Activated CD4-positive, alpha-beta memory T cell treated with anti-CD3 and anti-CD28 coated beads for 36 hours (primary cell): Measurements from ENCODE around the gene RPL37. TPM values are rescaled to one million over a fixed set of nuclear protein-coding genes. Genes with fewer than 3 reads are reported as not detected.
"Not testable (repeated sequence)": the region's sequence is repeated elsewhere in the genome, so short reads cannot be mapped to it uniquely, and the experiment has no call there.

Source experiments
- CTCF ChIA-PET: fragments of 350-600 bp; sonication (Branson Sonifier 250); formaldehyde crosslinking; loops from one replicate; lab custom pipeline; 2021; ENCODE audit warnings: antibody characterized with exemption, inconsistent platforms; lab: Charles Lee
- POLR2A ChIA-PET: fragments of 350-600 bp; sonication (Branson Sonifier 250); formaldehyde crosslinking; loops from one replicate; lab custom pipeline; 2021; ENCODE audit warnings: antibody characterized with exemption; lab: Charles Lee
- DNase-seq: peaks from one replicate; pipeline ENCODE4 v3.0.0-alpha.2; 2020
- H3K27ac Mint-ChIP-seq: one replicate; pipeline ENCODE4 v1.8.0; 2021; ENCODE audit warnings: mixed read lengths
- H3K27me3 Mint-ChIP-seq: one replicate; pipeline ENCODE4 v1.8.0; 2021; ENCODE audit warnings: mixed read lengths
- H3K36me3 Mint-ChIP-seq: one replicate; pipeline ENCODE4 v1.8.0; 2021; ENCODE audit warnings: mixed read lengths
- H3K4me1 Mint-ChIP-seq: one replicate; pipeline ENCODE4 v1.8.0; 2021; ENCODE audit warnings: low read depth, mixed read lengths
- H3K4me3 Mint-ChIP-seq: one replicate; pipeline ENCODE4 v1.8.0; 2021; ENCODE audit warnings: mild to moderate bottlenecking, mixed read lengths
- H3K9me3 Mint-ChIP-seq: one replicate; pipeline ENCODE4 v1.8.0; 2021; ENCODE audit warnings: mixed read lengths
- intact Hi-C: fragments of 100-400 bp; cut with micrococcal nuclease; formaldehyde crosslinking; loops from one replicate; pipeline ENCODE4 v1.15.1; 2023
- total RNA-seq, 2 experiments: library from RNA; stranded (reverse); gene quantifications; one replicate each; pipeline ENCODE4 v1.2.3, GENCODE V29; 2021

RPL37 gene
- total RNA-seq, 2 experiments from 2014 or later, result 1,815 to 1,873 TPM

GRCh38 chr5:40866844-40867243, 31.8 kb upstream of the RPL37 start:
- Mint-ChIP-seq H3K27ac (no peak overlapping the region), H3K4me1 (no peaks in the 10 kb centered on the region), H3K36me3 (peaks cover 3% of the 10 kb centered on the region), H3K27me3 (no peaks in the 10 kb centered on the region), H3K4me3 (no peak overlapping the region), H3K9me3 (peaks cover 12% of the 10 kb centered on the region)
- CTCF ChIA-PET, result interaction anchor here (1.8 kb wide), 1 partner anchor 12 kb away, joined by 7 read pairs; no protein-coding TSS in a partner anchor
- DNase-seq, result no peak
- intact Hi-C loops, result no loop called here
- POLR2A ChIA-PET, result interaction anchor here (0.9 kb wide), 1 partner anchor 25 kb away, joined by 3 read pairs; no protein-coding TSS in a partner anchor

GRCh38 chr5:40865004-40865403, 30.0 kb upstream of the RPL37 start:
- H3K27ac Mint-ChIP-seq, H3K4me3 Mint-ChIP-seq, CTCF ChIA-PET, DNase-seq, H3K36me3 Mint-ChIP-seq, H3K27me3 Mint-ChIP-seq, POLR2A ChIA-PET, intact Hi-C loops, H3K4me1 Mint-ChIP-seq: not testable (repeated sequence)
- H3K9me3 Mint-ChIP-seq, result peaks cover 12% of the 10 kb centered on the region

- Mint-ChIP-seq H3K9me3 (peaks cover 12% of the 10 kb centered on the region), H3K27ac (no peak overlapping the region), H3K4me3 (no peak overlapping the region), H3K36me3 (peaks cover 3% of the 10 kb centered on the region), H3K4me1 (no peaks in the 10 kb centered on the region), H3K27me3 (no peaks in the 10 kb centered on the region)
- DNase-seq, result no peak
- POLR2A ChIA-PET, result no interaction called here
- CTCF ChIA-PET, result no interaction called here
- intact Hi-C loops, result no loop called here
Measured at GRCh38 chr5:40860711-40861110, 25.7 kb upstream of the RPL37 start.

GRCh38 chr5:40853632-40854192, 18.7 kb upstream of the RPL37 start:
- CTCF ChIA-PET, result no interaction called here
- no peak for DNase-seq
- H3K27ac Mint-ChIP-seq, result no peak overlapping the region
- H3K4me1 Mint-ChIP-seq, result no peaks in the 10 kb centered on the region
- no peaks in the 10 kb centered on the region for H3K27me3 Mint-ChIP-seq
- POLR2A ChIA-PET, result no interaction called here
- intact Hi-C loops, result no loop called here
- H3K4me3 Mint-ChIP-seq, result no peak overlapping the region
- H3K36me3 Mint-ChIP-seq, result no peaks in the 10 kb centered on the region
- H3K9me3 Mint-ChIP-seq, result no peaks in the 10 kb centered on the region

GRCh38 chr5:40847525-40847924, 12.5 kb upstream of the RPL37 start:
- DNase-seq, result no peak
- H3K4me3 Mint-ChIP-seq, result no peak overlapping the region
- ChIA-PET CTCF (interaction anchor here (0.7 kb wide), 1 partner anchor 59 kb away, joined by 4 read pairs; no protein-coding TSS in a partner anchor), POLR2A (no interaction called here)
- H3K36me3 Mint-ChIP-seq, result no peaks in the 10 kb centered on the region
- intact Hi-C loops, result no loop called here
- H3K27me3 Mint-ChIP-seq, result no peaks in the 10 kb centered on the region
- H3K9me3 Mint-ChIP-seq, result no peaks in the 10 kb centered on the region
- H3K4me1 Mint-ChIP-seq, result no peaks in the 10 kb centered on the region
- no peak overlapping the region for H3K27ac Mint-ChIP-seq

- POLR2A ChIA-PET, result no interaction called here
- CTCF ChIA-PET, result interaction anchor here (0.6 kb wide), 1 partner anchor 1132 kb away, joined by 3 read pairs; no protein-coding TSS in a partner anchor
- no peaks in the 10 kb centered on the region for H3K9me3 Mint-ChIP-seq
- peaks cover 5% of the 10 kb centered on the region for H3K4me1 Mint-ChIP-seq
- no peaks in the 10 kb centered on the region for H3K27me3 Mint-ChIP-seq
- no peak overlapping the region for H3K27ac Mint-ChIP-seq
- H3K36me3 Mint-ChIP-seq, result no peaks in the 10 kb centered on the region
- no peak for DNase-seq
- intact Hi-C loops, result no loop called here
- H3K4me3 Mint-ChIP-seq, result no peak overlapping the region
Measured at GRCh38 chr5:40846371-40846770, 11.3 kb upstream of the RPL37 start.

GRCh38 chr5:40844565-40844964, 9.5 kb upstream of the RPL37 start:
- H3K27me3 Mint-ChIP-seq, result no peaks in the 10 kb centered on the region
- DNase-seq, result no peak
- H3K4me3 Mint-ChIP-seq, result no peak overlapping the region
- H3K27ac Mint-ChIP-seq, result no peak overlapping the region
- POLR2A ChIA-PET, result no interaction called here
- CTCF ChIA-PET, result no interaction called here
- intact Hi-C loops, result loop anchor here (5.0 kb wide), 1 partner anchor 33 kb away; no protein-coding TSS in a partner anchor
- no peaks in the 10 kb centered on the region for H3K36me3 Mint-ChIP-seq
- no peaks in the 10 kb centered on the region for H3K9me3 Mint-ChIP-seq
- H3K4me1 Mint-ChIP-seq, result peaks cover 11% of the 10 kb centered on the region

GRCh38 chr5:40842351-40842750, 7.3 kb upstream of the RPL37 start:
- Mint-ChIP-seq H3K27me3 (no peaks in the 10 kb centered on the region), H3K4me3 (no peak overlapping the region), H3K9me3 (no peaks in the 10 kb centered on the region), H3K36me3 (no peaks in the 10 kb centered on the region), H3K4me1 (peaks cover 18% of the 10 kb centered on the region), H3K27ac (no peak overlapping the region)
- no peak for DNase-seq
- intact Hi-C loops, result loop anchor here (5.0 kb wide), 1 partner anchor 35 kb away; no protein-coding TSS in a partner anchor
- CTCF ChIA-PET, result interaction anchor here (1.2 to 1.4 kb wide), 2 partner anchors 10 to 37 kb away, joined by 3 read pairs; no protein-coding TSS in a partner anchor
- POLR2A ChIA-PET, result interaction anchor here (0.8 kb wide), 1 partner anchor 24 kb away, joined by 3 read pairs; no protein-coding TSS in a partner anchor

- Mint-ChIP-seq H3K9me3 (no peaks in the 10 kb centered on the region), H3K36me3 (no peaks in the 10 kb centered on the region), H3K4me3 (peak within 1 kb of the TSS; percentile 80), H3K27me3 (no peaks in the 10 kb centered on the region), H3K4me1 (peaks cover 21% of the 10 kb centered on the region), H3K27ac (peak within 1 kb of the TSS; percentile 71)
- POLR2A ChIA-PET, result interaction anchor here (0.8 to 0.9 kb wide), 2 partner anchors 8 to 26 kb away, joined by 3 read pairs; no protein-coding TSS in a partner anchor
- CTCF ChIA-PET, result interaction anchor here (1.2 to 1.4 kb wide), 2 partner anchors 9 to 38 kb away, joined by 3 read pairs; no protein-coding TSS in a partner anchor
- no peak for DNase-seq
- intact Hi-C loops, result loop anchor here (5.0 kb wide), 1 partner anchor 36 kb away; no protein-coding TSS in a partner anchor
Measured at GRCh38 chr5:40841068-40841805, 6.2 kb upstream of the RPL37 start, which contains the start of gene CARD6. TSS of gene CARD6 (plus strand) at chr5:40841367. CDS start at chr5:40841383, 16 bp downstream.

GRCh38 chr5:40838086-40838485, 3.1 kb upstream of the RPL37 start:
- ChIA-PET POLR2A (no interaction called here), CTCF (no interaction called here)
- peaks cover 39% of the 10 kb centered on the region for H3K4me1 Mint-ChIP-seq
- H3K4me3 Mint-ChIP-seq, result peak overlapping the region; percentile 23
- no peaks in the 10 kb centered on the region for H3K27me3 Mint-ChIP-seq
- intact Hi-C loops, result loop anchor here (10.0 kb wide), 2 partner anchors 263 to 453 kb away; no protein-coding TSS in a partner anchor
- peaks cover 22% of the 10 kb centered on the region for H3K36me3 Mint-ChIP-seq
- H3K9me3 Mint-ChIP-seq, result no peaks in the 10 kb centered on the region
- no peak overlapping the region for H3K27ac Mint-ChIP-seq
- DNase-seq, result peak; percentile 29

- peak overlapping the region; percentile 100 for H3K27ac Mint-ChIP-seq
- intact Hi-C loops, result loop anchor here (2.0 to 10.0 kb wide), 3 partner anchors 260 to 610 kb away; no protein-coding TSS in a partner anchor
- peak; percentile 42 for DNase-seq
- H3K36me3 Mint-ChIP-seq, result peaks cover 58% of the 10 kb centered on the region
- H3K4me3 Mint-ChIP-seq, result peak overlapping the region; percentile 100
- no peaks in the 10 kb centered on the region for H3K27me3 Mint-ChIP-seq
- H3K9me3 Mint-ChIP-seq, result no peaks in the 10 kb centered on the region
- CTCF ChIA-PET, result interaction anchor here (1.5 kb wide), 1 partner anchor 99 kb away, joined by 3 read pairs; no protein-coding TSS in a partner anchor
- H3K4me1 Mint-ChIP-seq, result peaks cover 63% of the 10 kb centered on the region
- POLR2A ChIA-PET, result interaction anchor here (1.0 to 1.5 kb wide), 3 partner anchors 19 to 151 kb away, joined by 3 to 4 read pairs (median 3); no protein-coding TSS in a partner anchor
Measured at GRCh38 chr5:40834391-40834848, 602 bp downstream of the RPL37 start.
